ENCODE results near the gene GCSAM. TPM values are rescaled to one million over a fixed set of nuclear protein-coding genes. Genes with fewer than 3 reads are reported as not detected.
A peak's percentile ranks its signal among the peaks of the same experiment; 100 is the strongest.

GCSAM gene
- total RNA-seq, 4 donors from 2014 or later = 0.40 to 5.8 TPM; not detected in 2

- no peak for TF ChIP-seq POLR2A (IDR thresholded peaks at IDR 0.05)
- TF ChIP-seq CTCF (IDR thresholded peaks at IDR 0.05) = no peak
- peaks cover 0 to 8% (median 0%) of the 10 kb centered on the region in 3 donors for H3K36me3 ChIP-seq
- DNase-seq = no peak
- no peak overlapping the region for H3K4me3 ChIP-seq
- peak overlapping the region in 1 of 4 donors; percentile 49 for H3K27ac ChIP-seq
- H3K27me3 ChIP-seq = no peaks in the 10 kb centered on the region
- no peaks in the 10 kb centered on the region for H3K4me1 ChIP-seq
- no peaks in the 10 kb centered on the region for H3K9me3 ChIP-seq
These were observed 18.4 kb downstream of the GCSAM start for GRCh38 chr3:112114576-112115160.

- TF ChIP-seq CTCF (IDR thresholded peaks at IDR 0.05) (peak; percentile 46 to 73 (median 70)), POLR2A (IDR thresholded peaks at IDR 0.05) (no peak)
- Histone ChIP-seq H3K9me3 (no peaks in the 10 kb centered on the region), H3K36me3 (peaks cover 0 to 8% (median 0%) of the 10 kb centered on the region in 3 donors), H3K27ac (no peak overlapping the region), H3K4me1 (no peaks in the 10 kb centered on the region), H3K4me3 (no peak overlapping the region), H3K27me3 (no peaks in the 10 kb centered on the region)
- DNase-seq = peak in 2 of 3 donors; percentile 63 to 85
These were observed 21.2 kb downstream of the GCSAM start for GRCh38 chr3:112111785-112112402.

- Histone ChIP-seq H3K4me1 (no peaks in the 10 kb centered on the region), H3K4me3 (no peak overlapping the region), H3K36me3 (peaks cover 0 to 10% (median 0%) of the 10 kb centered on the region in 3 donors), H3K27ac (no peak overlapping the region), H3K9me3 (no peaks in the 10 kb centered on the region), H3K27me3 (no peaks in the 10 kb centered on the region)
- DNase-seq = no peak
- no peak for TF ChIP-seq CTCF (IDR thresholded peaks at IDR 0.05)
- no peak for TF ChIP-seq POLR2A (IDR thresholded peaks at IDR 0.05)
These were observed 23.7 kb downstream of the GCSAM start for GRCh38 chr3:112109322-112109721.

- no peak for DNase-seq
- Histone ChIP-seq H3K36me3 (peaks cover 0 to 2% (median 0%) of the 10 kb centered on the region in 3 donors), H3K27ac (no peak overlapping the region), H3K4me1 (no peaks in the 10 kb centered on the region), H3K4me3 (no peak overlapping the region), H3K9me3 (no peaks in the 10 kb centered on the region), H3K27me3 (no peaks in the 10 kb centered on the region)
- TF ChIP-seq POLR2A (IDR thresholded peaks at IDR 0.05) (no peak), CTCF (IDR thresholded peaks at IDR 0.05) (no peak)
These were observed 28.3 kb downstream of the GCSAM start for GRCh38 chr3:112104774-112105173.

- DNase-seq = no peak
- TF ChIP-seq CTCF (IDR thresholded peaks at IDR 0.05) = no peak
- no peak for TF ChIP-seq POLR2A (IDR thresholded peaks at IDR 0.05)
These were observed 31.1 kb downstream of the GCSAM start for GRCh38 chr3:112101916-112102315.

More at GRCh38 chr3:112101916-112102315, 31.1 kb downstream of the GCSAM start:
- no peaks in the 10 kb centered on the region for H3K27me3 ChIP-seq
- H3K9me3 ChIP-seq = no peaks in the 10 kb centered on the region
- peaks cover 0 to 2% (median 0%) of the 10 kb centered on the region in 3 donors for H3K36me3 ChIP-seq
- no peak overlapping the region for H3K4me3 ChIP-seq
- no peaks in the 10 kb centered on the region for H3K4me1 ChIP-seq
- no peak overlapping the region for H3K27ac ChIP-seq
